CD4-positive, alpha-beta T cell treated with Interferon gamma for 1 hour (primary cell): ENCODE measurements around the gene RBP7.
"Not testable (repeated sequence)": the region's sequence is repeated elsewhere in the genome, so short reads cannot be mapped to it uniquely, and the experiment has no call there.

Source experiments
- DNase-seq: peaks from one replicate; pipeline ENCODE4 v3.0.0-alpha.2; 2020

RBP7 gene

GRCh38 chr1:9996624-9997582 is at the start of gene RBP7:
RBP7 (plus strand) TSS chr1:9997228; CDS start chr1:9997259, 31 bp downstream.
- DNase-seq: peak; percentile 10

- no peak for DNase-seq
These were observed 39.3 kb upstream of the RBP7 start for GRCh38 chr1:9957726-9958125.

GRCh38 chr1:9960011-9960410 is 37.0 kb upstream of the RBP7 start:
- no peak for DNase-seq

GRCh38 chr1:9960706-9961562 is 36.1 kb upstream of the RBP7 start:
- peak; percentile 41 for DNase-seq

GRCh38 chr1:9984253-9984652 is 12.8 kb upstream of the RBP7 start:
- DNase-seq: no peak

GRCh38 chr1:9985001-9985400 is 12.0 kb upstream of the RBP7 start:
- no peak for DNase-seq

GRCh38 chr1:9989773-9990172 is 7.3 kb upstream of the RBP7 start:
- DNase-seq: no peak

- DNase-seq: peak; percentile 19
These were observed 6.1 kb upstream of the RBP7 start for GRCh38 chr1:9990944-9991343.

- no peak for DNase-seq
These were observed 4.1 kb upstream of the RBP7 start for GRCh38 chr1:9992910-9993309.

GRCh38 chr1:9993561-9994075 is 3.4 kb upstream of the RBP7 start:
- no peak for DNase-seq

GRCh38 chr1:10001016-10001665 is 4.1 kb downstream of the RBP7 start:
- no peak for DNase-seq

GRCh38 chr1:10005248-10005647 is 8.2 kb downstream of the RBP7 start:
- not testable (repeated sequence) for DNase-seq

- no peak for DNase-seq
These were observed 10.1 kb downstream of the RBP7 start for GRCh38 chr1:10007169-10007568.

GRCh38 chr1:10014016-10014415 is 17.0 kb downstream of the RBP7 start:
- no peak for DNase-seq

- no peak for DNase-seq
These were observed 22.5 kb downstream of the RBP7 start for GRCh38 chr1:10019561-10019960.

GRCh38 chr1:10020086-10020485 is 23.1 kb downstream of the RBP7 start:
- no peak for DNase-seq

GRCh38 chr1:10020678-10021077 is 23.6 kb downstream of the RBP7 start:
- not testable (repeated sequence) for DNase-seq

- not testable (repeated sequence) for DNase-seq
These were observed 25.0 kb downstream of the RBP7 start for GRCh38 chr1:10021992-10022391.

- no peak for DNase-seq
These were observed 25.6 kb downstream of the RBP7 start for GRCh38 chr1:10022656-10023055.

- DNase-seq: no peak
These were observed 28.3 kb downstream of the RBP7 start for GRCh38 chr1:10025354-10025753.

- DNase-seq: no peak
These were observed 30.0 kb downstream of the RBP7 start for GRCh38 chr1:10027027-10027426.

- not testable (repeated sequence) for DNase-seq
These were observed 32.0 kb downstream of the RBP7 start for GRCh38 chr1:10028956-10029500.

- DNase-seq: no peak
These were observed 34.4 kb downstream of the RBP7 start for GRCh38 chr1:10031461-10031860.
